Pancreas (tissue), 10 donors: ENCODE results near the gene MYCBPAP. TPM values are rescaled to one million over a fixed set of nuclear protein-coding genes. Genes with fewer than 3 reads are reported as not detected.

Source experiments
- ATAC-seq, 4 donors: fragments of 200-7000 bp; cut with Tn5 transposase; one replicate each; pipeline versions ENCODE4 v1.8.0 to v1.9.1; 2020; ENCODE audit warnings: mild to moderate bottlenecking in 4 of 4, moderate library complexity in 4 of 4
- DNase-seq, 6 donors: peaks; one replicate each; pipeline ENCODE4 v3.0.0-alpha.2; 2020
- FAIRE-seq: peaks from 2 replicates; lab custom pipeline; 2012; peaks lifted over from hg19 to GRCh38; lab: Jason Lieb, UNC
- H3K27ac ChIP-seq, 4 donors: fragments of 200-600 bp; sonication (generic); 1 replicate in 3 of 4; 2 replicates in 1 of 4; pipeline versions ENCODE4 v1.5.0 to v1.8.0; 2020
- H3K27me3 ChIP-seq, 4 donors: fragments of 200-600 bp; one replicate each; pipeline ENCODE4 v1.8.0; 2021
- H3K36me3 ChIP-seq, 3 donors: fragments of 200-600 bp; sonication (generic) in 1 of 3; one replicate each; pipeline versions ENCODE4 v1.5.0 to v1.8.0; 2020 to 2021
- H3K4me1 ChIP-seq, 3 donors: fragments of 200-600 bp; one replicate each; pipeline ENCODE4 v1.8.0; 2021
- H3K4me3 ChIP-seq, 4 donors: fragments of 200-600 bp; sonication (generic) in 2 of 4; one replicate each; pipeline versions ENCODE4 v1.5.0 to v1.8.0; 2020 to 2021
- H3K9me3 ChIP-seq, 4 donors: fragments of 200-600 bp; one replicate each; pipeline ENCODE4 v1.8.0; 2021
- WGBS, 2 donors: extraction: QIAGEN DNeasy Blood & Tissue Kit; methylation state at CpG; one replicate each; pipeline ENCODE4 v1.1.7; 2013; 5-methylcytosine and 5-hydroxymethylcytosine counted together
- intact Hi-C, 3 donors: fragments of 100-400 bp; cut with DNase I; formaldehyde crosslinking; loops; one replicate each; pipeline versions ENCODE4 v1.11.1 to v1.14.2; 2022
- polyA plus RNA-seq, 2 donors: library from polyadenylated mRNA; stranded (reverse); fragments of 200-250 nt; gene quantifications; one replicate each; pipeline ENCODE4 v1.2.3, GENCODE V29; 2013
- total RNA-seq, 6 donors: library from RNA; stranded (reverse); fragmentation: NEBNext Ultra II Directional in 4 of 6; extraction: Animal tissue kit (Norgen Biotek cat#: 25700) in 4 of 6; gene quantifications; one replicate each; pipeline versions ENCODE4 v1.2.1 to v1.2.4, GENCODE V29; 2021 to 2023
- TF ChIP-seq, protein P1 (sequence below), 4 donors: fragments of 200-600 bp; sonication (generic) in 3 of 4; IDR thresholded peaks; one replicate each; pipeline versions ENCODE4 v1.5.0 to v1.8.0; 2021; ENCODE audit warnings: antibody characterized with exemption in 4 of 4
- donor health status: healthy with polysubstance abuse.
- donor health status: DM: no; HTN: no; CAD: no; lungs with moderate emphysema.
- donor health status: DM: no; HTN: no; CAD: no.
- donor health status: control.
- donor health status: control.
- donor health status: Bipolar disorder and iron deficiency.
- donor health status: DM: yes; HTN: yes; CAD: no.
- donor health status: DM: no; HTN: no; CAD: no.
- donor health status: DM: no; HTN: no; CAD: no.
- donor health status: DM: yes; HTN: yes; CAD: no.

Gene MYCBPAP
- total and polyA plus RNA-seq, 8 donors: 0.43 to 1.7 (median 1.0) TPM

DNA sequence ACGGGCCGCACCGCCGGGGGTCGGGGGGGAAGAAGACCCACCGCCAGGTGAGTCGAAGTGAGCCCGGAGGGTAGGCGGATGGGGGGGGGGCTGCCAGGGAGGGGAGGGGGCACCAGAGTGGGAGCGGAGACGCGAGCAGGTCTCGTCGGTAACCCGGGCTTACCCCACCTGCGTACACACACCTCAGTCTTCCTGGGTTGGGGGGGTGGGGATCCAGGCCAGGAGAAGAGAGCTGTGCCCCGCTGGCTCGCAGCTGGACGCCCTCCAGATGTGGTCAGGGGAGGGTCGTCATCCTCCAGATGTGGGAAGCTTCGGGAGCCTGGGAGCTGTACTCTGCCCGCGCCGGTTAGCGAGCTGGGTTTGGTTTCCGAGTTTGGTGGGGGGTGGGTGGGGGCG lies 53.5 kb downstream of the MYCBPAP start:
- Histone ChIP-seq H3K27me3 (peaks cover 0 to 12% (median 2%) of the 10 kb centered on the region in 4 donors), H3K4me1 (peaks cover 9 to 24% (median 21%) of the 10 kb centered on the region in 3 donors), H3K9me3 (no peaks in the 10 kb centered on the region), H3K36me3 (no peaks in the 10 kb centered on the region), H3K27ac (no peak overlapping the region), H3K4me3 (peak overlapping the region in 1 of 4 donors; percentile 54)
- no peak for DNase-seq
- ATAC-seq: no peak
- WGBS, 2 donors: 2 to 3% methylated on average over 16 to 24 of the region's 27 CpGs
- FAIRE-seq: no peak
- intact Hi-C loops: no loop called here
- TF ChIP-seq, protein P1, sequence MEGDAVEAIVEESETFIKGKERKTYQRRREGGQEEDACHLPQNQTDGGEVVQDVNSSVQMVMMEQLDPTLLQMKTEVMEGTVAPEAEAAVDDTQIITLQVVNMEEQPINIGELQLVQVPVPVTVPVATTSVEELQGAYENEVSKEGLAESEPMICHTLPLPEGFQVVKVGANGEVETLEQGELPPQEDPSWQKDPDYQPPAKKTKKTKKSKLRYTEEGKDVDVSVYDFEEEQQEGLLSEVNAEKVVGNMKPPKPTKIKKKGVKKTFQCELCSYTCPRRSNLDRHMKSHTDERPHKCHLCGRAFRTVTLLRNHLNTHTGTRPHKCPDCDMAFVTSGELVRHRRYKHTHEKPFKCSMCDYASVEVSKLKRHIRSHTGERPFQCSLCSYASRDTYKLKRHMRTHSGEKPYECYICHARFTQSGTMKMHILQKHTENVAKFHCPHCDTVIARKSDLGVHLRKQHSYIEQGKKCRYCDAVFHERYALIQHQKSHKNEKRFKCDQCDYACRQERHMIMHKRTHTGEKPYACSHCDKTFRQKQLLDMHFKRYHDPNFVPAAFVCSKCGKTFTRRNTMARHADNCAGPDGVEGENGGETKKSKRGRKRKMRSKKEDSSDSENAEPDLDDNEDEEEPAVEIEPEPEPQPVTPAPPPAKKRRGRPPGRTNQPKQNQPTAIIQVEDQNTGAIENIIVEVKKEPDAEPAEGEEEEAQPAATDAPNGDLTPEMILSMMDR (IDR thresholded peaks at IDR 0.05): no peak

DNA sequence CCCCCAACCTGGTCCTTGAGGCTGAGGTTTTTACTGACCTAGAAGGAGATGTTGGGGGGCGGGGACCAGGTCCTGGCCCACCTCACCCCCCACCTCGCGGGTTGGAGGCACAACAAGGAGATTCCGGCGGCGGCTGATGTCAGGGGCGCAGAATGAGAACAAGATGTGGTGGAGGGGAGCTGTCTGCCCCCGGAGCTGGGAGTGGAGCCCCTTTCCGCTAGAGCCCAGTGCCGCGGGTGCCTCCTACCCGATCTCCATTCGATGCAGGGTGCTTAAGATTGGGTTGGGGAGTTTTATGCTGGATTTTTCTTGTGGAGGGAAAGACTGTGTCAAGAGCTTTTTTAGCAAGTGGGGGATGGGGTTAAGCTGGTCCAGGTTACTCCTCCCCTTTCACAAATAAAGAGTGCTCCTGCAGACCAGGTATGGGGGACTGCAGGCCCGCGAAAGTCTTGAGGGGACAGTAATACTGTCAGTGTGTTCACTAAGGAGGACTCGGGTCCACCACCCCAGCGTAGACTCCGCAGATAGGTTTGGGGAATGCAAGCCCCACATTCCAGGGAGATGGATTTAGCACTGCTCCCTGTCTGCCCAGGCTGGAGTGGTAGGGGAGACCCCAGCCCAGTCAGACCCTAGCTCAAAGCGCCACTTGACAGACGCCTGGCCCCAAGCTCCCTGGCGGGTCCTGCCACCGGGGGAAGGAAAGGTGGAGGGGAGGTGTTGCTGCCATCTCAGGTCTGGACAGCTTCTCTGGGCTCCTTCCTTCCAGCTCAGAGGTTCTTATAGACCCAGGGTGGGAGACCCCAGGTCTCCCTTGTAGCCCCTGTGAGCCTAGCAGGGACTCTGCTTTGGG lies 54.2 kb downstream of the MYCBPAP start:
- H3K9me3 ChIP-seq: no peaks in the 10 kb centered on the region
- H3K4me1 ChIP-seq: peaks cover 9 to 24% (median 21%) of the 10 kb centered on the region in 3 donors
- H3K4me3 ChIP-seq: no peak overlapping the region
- H3K27ac ChIP-seq: no peak overlapping the region
- FAIRE-seq: no peak
- intact Hi-C loops: no loop called here
- TF ChIP-seq, protein P1 (IDR thresholded peaks at IDR 0.05): no peak
- DNase-seq: peak in 1 of 6 donors; percentile 69
- no peaks in the 10 kb centered on the region for H3K36me3 ChIP-seq
- WGBS, 2 donors: 41 to 45% methylated on average over 22 of the region's 22 CpGs
- no peak for ATAC-seq
- peaks cover 0 to 12% (median 2%) of the 10 kb centered on the region in 4 donors for H3K27me3 ChIP-seq

DNA sequence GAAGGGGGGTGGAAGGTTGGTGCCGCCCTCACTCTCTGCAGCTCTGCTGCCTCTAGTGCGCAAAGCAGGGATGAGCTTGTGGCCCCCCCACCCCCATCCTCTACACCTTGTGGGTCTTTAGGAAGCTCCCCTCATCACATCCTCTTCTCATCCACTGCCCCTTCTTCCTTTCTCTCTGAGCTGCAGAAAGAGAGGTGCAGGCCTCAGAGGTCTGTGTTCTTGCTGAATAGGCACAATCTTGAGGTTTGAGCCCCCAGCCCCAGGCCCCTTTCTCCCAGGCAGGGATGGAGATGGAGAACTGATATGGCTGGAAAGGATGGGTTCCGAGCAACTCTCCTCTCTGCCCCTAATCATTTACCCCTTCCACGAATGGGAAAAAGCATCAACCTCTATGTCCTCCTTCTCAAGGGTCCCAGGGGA lies 54.9 kb downstream of the MYCBPAP start:
- TF ChIP-seq, protein P1 (IDR thresholded peaks at IDR 0.05): no peak
- H3K4me1 ChIP-seq: peaks cover 9 to 24% (median 21%) of the 10 kb centered on the region in 3 donors
- peaks cover 0 to 12% (median 2%) of the 10 kb centered on the region in 4 donors for H3K27me3 ChIP-seq
- no peak overlapping the region for H3K27ac ChIP-seq
- H3K9me3 ChIP-seq: no peaks in the 10 kb centered on the region
- ATAC-seq (no peak), FAIRE-seq (no peak), DNase-seq (no peak)
- no peak overlapping the region for H3K4me3 ChIP-seq
- no peaks in the 10 kb centered on the region for H3K36me3 ChIP-seq
- intact Hi-C loops: no loop called here
- WGBS, 2 donors: 72 to 91% methylated on average over 4 of the region's 4 CpGs

DNA sequence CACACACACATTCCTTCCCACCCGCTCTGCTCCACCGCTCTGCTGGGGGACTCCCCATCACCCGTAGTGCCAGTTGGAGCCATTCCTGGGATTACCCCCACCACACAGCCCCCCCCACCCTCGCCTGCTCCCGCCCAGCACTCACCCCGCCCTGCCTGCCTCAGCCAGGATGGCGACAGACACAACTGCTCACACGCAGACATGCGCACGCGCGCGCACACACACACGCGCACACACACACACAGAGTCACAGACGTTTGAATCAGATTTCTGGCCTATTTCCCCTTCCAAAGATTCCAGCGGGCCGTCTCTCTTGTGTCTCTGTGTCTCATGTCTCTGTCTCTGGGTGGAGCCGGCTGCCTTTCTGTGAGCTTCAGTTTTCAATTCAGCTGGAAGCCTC lies 56.7 kb downstream of the MYCBPAP start:
- 52 to 53% methylated on average over 19 of the region's 19 CpGs for WGBS, 2 donors
- H3K27me3 ChIP-seq: peaks cover 0 to 4% (median 0%) of the 10 kb centered on the region in 4 donors
- peak in 2 of 4 donors; percentile 7 to 30 for ATAC-seq
- intact Hi-C loops: no loop called here
- TF ChIP-seq, protein P1 (IDR thresholded peaks at IDR 0.05): no peak
- no peaks in the 10 kb centered on the region for H3K36me3 ChIP-seq
- no peak for FAIRE-seq
- H3K4me1 ChIP-seq: peaks cover 0 to 14% (median 11%) of the 10 kb centered on the region in 3 donors
- H3K27ac ChIP-seq: no peak overlapping the region
- H3K4me3 ChIP-seq: no peak overlapping the region
- no peaks in the 10 kb centered on the region for H3K9me3 ChIP-seq
- DNase-seq: no peak
